CD14-positive monocyte (primary cell): ENCODE data around the gene MTFMT. TPM values are rescaled to one million over a fixed set of nuclear protein-coding genes. Genes with fewer than 3 reads are reported as not detected.

Experiments used
- DNase-seq, 3 donors: peaks; one replicate each; pipeline ENCODE4 v3.0.0-alpha.2; 2011 to 2022
- H2AFZ ChIP-seq: 2 replicates; pipeline ENCODE4 v1.6.0; 2012; ENCODE audit warnings: mild to moderate bottlenecking, low read depth, low read length, inconsistent platforms; ENCODE audit not compliant: insufficient read depth, poor library complexity, severe bottlenecking
- H3K27ac ChIP-seq, 2 donors: 1 replicate in 1 of 2; 2 replicates in 1 of 2; pipeline ENCODE4 v1.5.1; 2012 to 2013; ENCODE audit warnings: low read length in 2 of 2, control low read depth in 1 of 2, inconsistent platforms in 1 of 2, low read depth in 1 of 2, mild to moderate bottlenecking in 1 of 2
- H3K27me3 ChIP-seq, 2 donors: one replicate each; pipeline versions ENCODE4 v1.6.0 to v1.6.1; 2011 to 2013; ENCODE audit warnings: low read length in 2 of 2; ENCODE audit not compliant: control insufficient read depth in 2 of 2, insufficient read depth in 2 of 2
- H3K36me3 ChIP-seq, 2 donors: replicated peaks in 1 of 2; 1 replicate in 1 of 2; 2 replicates in 1 of 2; pipeline versions ENCODE4 v1.5.1 to v1.6.1; 2012 to 2013; ENCODE audit warnings: low read length in 2 of 2, control low read depth in 1 of 2, inconsistent platforms in 1 of 2, mild to moderate bottlenecking in 1 of 2; ENCODE audit not compliant: insufficient read depth in 2 of 2, control insufficient read depth in 1 of 2
- H3K4me1 ChIP-seq, 2 donors: 1 replicate in 1 of 2; 2 replicates in 1 of 2; pipeline versions ENCODE4 v1.5.1 to v1.6.1; 2012 to 2013; ENCODE audit warnings: low read length in 2 of 2, control low read depth in 1 of 2, inconsistent platforms in 1 of 2, mild to moderate bottlenecking in 1 of 2, moderate library complexity in 1 of 2; ENCODE audit not compliant: insufficient read depth in 2 of 2, control insufficient read depth in 1 of 2
- H3K4me2 ChIP-seq: replicated peaks from 2 replicates; pipeline ENCODE3; 2012; ENCODE audit warnings: low read length, moderate library complexity, mild to moderate bottlenecking; ENCODE audit not compliant: poor library complexity, severe bottlenecking; ENCODE audit errors: extremely low read depth
- H3K4me3 ChIP-seq, 3 experiments: fragments of 200-600 bp in 1 of 3; sonication (generic) in 1 of 3; replicated peaks in 1 of 3; 1 replicate in 2 of 3; 2 replicates in 1 of 3; pipeline ENCODE4 v1.5.1; 2011 to 2013; ENCODE audit warnings: low read length in 3 of 3, mild to moderate bottlenecking in 3 of 3, control low read depth in 2 of 3, low read depth in 2 of 3, inconsistent platforms in 1 of 3, moderate library complexity in 1 of 3
- H3K79me2 ChIP-seq: 2 replicates; pipeline ENCODE4 v1.6.0; 2012; ENCODE audit warnings: mild to moderate bottlenecking, control low read depth, inconsistent platforms, low read length, moderate library complexity; ENCODE audit not compliant: insufficient read depth
- H3K9ac ChIP-seq: 2 replicates; pipeline ENCODE4 v1.6.0; 2017; ENCODE audit warnings: low read length, mild to moderate bottlenecking; ENCODE audit not compliant: insufficient read depth, poor library complexity, severe bottlenecking
- H3K9me3 ChIP-seq, 2 donors: replicated peaks in 1 of 2; 1 replicate in 1 of 2; 2 replicates in 1 of 2; pipeline versions ENCODE4 v1.5.1 to v1.6.1; 2012 to 2013; ENCODE audit warnings: low read length in 2 of 2, control low read depth in 1 of 2; ENCODE audit not compliant: control insufficient read depth in 1 of 2, insufficient read depth in 1 of 2
- H4K20me1 ChIP-seq: 2 replicates; pipeline ENCODE4 v1.6.0; 2012; ENCODE audit warnings: mild to moderate bottlenecking, low read length, control low read depth, moderate library complexity; ENCODE audit not compliant: insufficient read depth
- H3K27ac Mint-ChIP-seq, 7 donors: one replicate each; pipeline ENCODE4 v1.8.0; 2020; ENCODE audit warnings: mild to moderate bottlenecking in 7 of 7, mixed read lengths in 7 of 7, moderate library complexity in 6 of 7, inconsistent platforms in 2 of 7
- H3K27me3 Mint-ChIP-seq, 3 donors: one replicate each; pipeline ENCODE4 v1.8.0; 2021 to 2022; ENCODE audit warnings: low read depth in 3 of 3, mild to moderate bottlenecking in 3 of 3, mixed read lengths in 3 of 3, moderate library complexity in 3 of 3, inconsistent platforms in 1 of 3
- H3K36me3 Mint-ChIP-seq, 2 donors: one replicate each; pipeline ENCODE4 v1.8.0; 2020; ENCODE audit warnings: mixed read lengths in 2 of 2, inconsistent platforms in 1 of 2, mild to moderate bottlenecking in 1 of 2
- H3K4me1 Mint-ChIP-seq: one replicate; pipeline ENCODE4 v1.8.0; 2020; ENCODE audit warnings: mild to moderate bottlenecking, mixed read lengths
- H3K4me3 Mint-ChIP-seq, 2 donors: one replicate each; pipeline ENCODE4 v1.8.0; 2020; ENCODE audit warnings: mild to moderate bottlenecking in 2 of 2, mixed read lengths in 2 of 2, moderate library complexity in 1 of 2
- H3K9me3 Mint-ChIP-seq, 7 donors: one replicate each; pipeline ENCODE4 v1.8.0; 2020 to 2022; ENCODE audit warnings: mixed read lengths in 7 of 7, mild to moderate bottlenecking in 6 of 7, moderate library complexity in 6 of 7, inconsistent platforms in 2 of 7
- CTCF ChIP-seq: fragments of 200-600 bp; IDR thresholded peaks from one replicate; pipeline ENCODE4 v1.8.0; 2022; ENCODE audit warnings: antibody characterized with exemption, mild to moderate bottlenecking
- WGBS: methylation state at CpG from one replicate; pipeline ENCODE4 v1.1.5; 2013; ENCODE audit warnings: missing lambda C conversion rate; ENCODE audit not compliant: insufficient coverage; 5-methylcytosine and 5-hydroxymethylcytosine counted together
- intact Hi-C, 2 donors: fragments of 100-400 bp; cut with micrococcal nuclease; formaldehyde crosslinking; loops; one replicate each; pipeline versions ENCODE4 v1.15.0 to v1.15.1; 2023
- polyA plus RNA-seq, 3 donors: library from polyadenylated mRNA; depleted of rRNA in 1 of 3; unstranded in 2 of 3; stranded (reverse) in 1 of 3; fragments of 300-500 nt in 2 of 3; fragments of >200 nt in 1 of 3; fragmentation: Illumina TruSeq in 2 of 3; gene quantifications; 1 replicate in 2 of 3; 2 replicates in 1 of 3; pipeline ENCODE4 v1.2.3, GENCODE V29; 2012 to 2021

Gene MTFMT
- polyA plus RNA-seq, 3 donors, result 5.1 to 10.8 (median 9.0) TPM

DNA sequence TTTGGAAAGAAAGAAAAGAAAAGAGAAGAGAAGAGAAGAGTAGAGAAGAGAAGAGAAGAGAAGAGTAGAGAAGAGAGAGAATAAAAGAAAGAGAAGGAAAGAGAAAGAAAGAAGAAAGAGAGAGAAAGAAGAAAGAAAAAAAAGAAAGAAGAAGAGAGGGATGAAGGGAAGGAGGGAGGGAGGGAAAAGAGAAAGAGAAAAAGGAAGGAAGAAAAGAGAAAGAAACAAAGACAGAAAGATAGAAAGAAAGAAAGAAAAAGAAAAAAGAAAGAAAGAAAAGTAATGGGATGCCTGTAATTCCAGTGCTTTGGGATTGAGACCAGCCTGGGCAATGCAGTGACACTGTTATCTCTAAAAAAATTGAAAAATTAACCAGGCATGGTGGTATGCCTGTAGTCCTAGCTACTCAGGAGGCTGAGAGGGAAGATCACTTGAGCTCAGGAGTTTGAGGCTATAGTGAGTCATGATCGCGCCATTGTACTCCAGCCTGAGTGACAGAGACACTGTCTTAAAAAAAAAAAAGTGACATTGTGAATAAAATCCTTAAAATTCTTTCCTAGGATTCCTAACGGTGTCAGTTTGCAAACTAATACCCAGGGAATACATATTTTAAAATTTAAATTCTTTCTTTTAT lies 36.7 kb upstream of the MTFMT start:
- Histone ChIP-seq H3K4me3 (no peak overlapping the region), H2AFZ (no peak overlapping the region), H3K9ac (no peak overlapping the region), H3K4me2 (no peak overlapping the region), H4K20me1 (no peaks in the 10 kb centered on the region), H3K9me3 (peaks cover 0 to 8% of the 10 kb centered on the region in 2 donors), H3K4me1 (peaks cover 0 to 8% of the 10 kb centered on the region in 2 donors), H3K27me3 (peaks cover 33 to 40% of the 10 kb centered on the region in 2 donors), H3K79me2 (no peaks in the 10 kb centered on the region), H3K27ac (no peak overlapping the region), H3K36me3 (no peaks in the 10 kb centered on the region)
- WGBS, result 100% methylated on average over 1 of the region's 3 CpGs
- DNase-seq, result no peak
- Mint-ChIP-seq H3K36me3 (peaks cover 0 to 4% of the 10 kb centered on the region in 2 donors), H3K4me1 (peaks cover 3% of the 10 kb centered on the region), H3K27me3 (peaks cover 44 to 57% (median 57%) of the 10 kb centered on the region in 3 donors), H3K4me3 (peak overlapping the region in 1 of 2 donors; percentile 74), H3K27ac (no peak overlapping the region), H3K9me3 (peaks cover 0 to 7% (median 0%) of the 10 kb centered on the region in 7 donors)
- TF ChIP-seq CTCF, result no peak
- intact Hi-C loops, result no loop called here

DNA sequence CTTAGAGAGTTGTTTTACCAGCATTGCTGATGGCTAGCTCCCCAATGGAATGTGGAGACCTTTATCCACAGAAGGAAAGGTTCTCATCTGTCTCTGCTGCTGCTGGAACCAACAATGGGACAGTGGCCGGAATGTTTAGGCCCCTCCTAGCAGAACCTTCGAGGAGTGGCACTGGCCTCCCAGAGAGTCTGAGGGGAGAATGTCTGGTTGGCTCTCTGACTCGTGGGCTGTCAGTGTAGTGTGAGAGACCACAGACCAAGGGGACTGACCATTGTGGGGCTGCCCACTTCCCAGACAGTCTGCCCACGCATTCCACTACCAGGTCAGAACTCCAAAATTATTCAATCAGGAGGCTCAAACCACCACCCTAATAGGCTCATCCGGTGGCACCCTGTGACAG lies 33.3 kb upstream of the MTFMT start:
- Mint-ChIP-seq H3K4me1 (peaks cover 3% of the 10 kb centered on the region), H3K27me3 (peaks cover 28 to 39% (median 37%) of the 10 kb centered on the region in 3 donors), H3K4me3 (no peak overlapping the region), H3K27ac (no peak overlapping the region), H3K36me3 (peaks cover 0 to 2% of the 10 kb centered on the region in 2 donors), H3K9me3 (peaks cover 0 to 5% (median 0%) of the 10 kb centered on the region in 7 donors)
- no CpG with 5 or more reads among the region's 5 CpGs for WGBS
- H2AFZ ChIP-seq, result no peak overlapping the region
- H3K4me1 ChIP-seq, result peaks cover 0 to 5% of the 10 kb centered on the region in 2 donors
- no peak for DNase-seq
- no peak overlapping the region for H3K27ac ChIP-seq
- H3K9me3 ChIP-seq, result peaks cover 0 to 8% of the 10 kb centered on the region in 2 donors
- H3K27me3 ChIP-seq, result peaks cover 19 to 28% of the 10 kb centered on the region in 2 donors
- no peak overlapping the region for H3K4me3 ChIP-seq
- H3K36me3 ChIP-seq, result no peaks in the 10 kb centered on the region
- intact Hi-C loops, result no loop called here
- TF ChIP-seq CTCF, result no peak
- H3K4me2 ChIP-seq, result no peak overlapping the region
- no peaks in the 10 kb centered on the region for H4K20me1 ChIP-seq
- no peaks in the 10 kb centered on the region for H3K79me2 ChIP-seq
- H3K9ac ChIP-seq, result no peak overlapping the region
